Measurements from ENCODE around the gene CFAP92. TPM values are rescaled to one million over a fixed set of nuclear protein-coding genes. Genes with fewer than 3 reads are reported as not detected.

Gene CFAP92, protein sequence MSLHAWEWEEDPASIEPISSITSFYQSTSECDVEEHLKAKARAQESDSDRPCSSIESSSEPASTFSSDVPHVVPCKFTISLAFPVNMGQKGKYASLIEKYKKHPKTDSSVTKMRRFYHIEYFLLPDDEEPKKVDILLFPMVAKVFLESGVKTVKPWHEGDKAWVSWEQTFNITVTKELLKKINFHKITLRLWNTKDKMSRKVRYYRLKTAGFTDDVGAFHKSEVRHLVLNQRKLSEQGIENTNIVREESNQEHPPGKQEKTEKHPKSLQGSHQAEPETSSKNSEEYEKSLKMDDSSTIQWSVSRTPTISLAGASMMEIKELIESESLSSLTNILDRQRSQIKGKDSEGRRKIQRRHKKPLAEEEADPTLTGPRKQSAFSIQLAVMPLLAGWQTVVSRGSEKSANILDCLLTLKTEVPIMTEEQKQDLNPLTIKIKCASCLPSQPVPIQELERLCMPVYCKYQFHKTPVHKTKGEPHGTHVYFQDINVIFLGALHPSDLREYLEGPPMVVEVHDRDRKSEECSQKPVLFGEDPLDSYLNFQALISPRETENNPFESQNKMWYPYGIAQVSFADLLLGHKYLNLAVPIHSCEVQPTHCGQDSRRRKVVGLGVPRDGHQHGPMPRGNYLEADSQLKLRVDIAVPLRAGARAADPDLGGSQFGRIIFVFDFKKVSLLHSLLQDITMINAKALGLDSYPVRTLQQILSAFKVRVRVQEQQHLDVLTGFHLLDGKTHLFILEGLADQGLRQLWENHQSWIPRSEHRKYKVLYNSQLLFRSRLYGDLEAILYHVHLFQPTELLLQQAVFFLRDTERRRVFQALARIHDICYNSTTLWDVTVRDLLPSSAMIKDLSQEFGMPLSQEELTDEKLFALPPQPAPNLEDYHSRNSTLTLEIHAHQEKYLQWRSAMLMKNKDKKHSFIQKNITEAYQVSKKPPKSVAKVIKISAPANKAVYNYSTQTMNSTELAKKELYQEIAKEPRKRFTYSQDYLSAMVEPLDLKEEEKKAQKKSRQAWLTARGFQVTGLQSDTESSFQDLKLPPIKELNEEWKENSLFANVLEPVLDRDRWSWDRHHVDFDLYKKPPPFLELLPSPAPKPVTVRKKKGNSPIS
- not detected in 5 replicates for total RNA-seq (2022; extraction: Qiagen RNA extraction; ENCODE audit: low read depth)

DNA sequence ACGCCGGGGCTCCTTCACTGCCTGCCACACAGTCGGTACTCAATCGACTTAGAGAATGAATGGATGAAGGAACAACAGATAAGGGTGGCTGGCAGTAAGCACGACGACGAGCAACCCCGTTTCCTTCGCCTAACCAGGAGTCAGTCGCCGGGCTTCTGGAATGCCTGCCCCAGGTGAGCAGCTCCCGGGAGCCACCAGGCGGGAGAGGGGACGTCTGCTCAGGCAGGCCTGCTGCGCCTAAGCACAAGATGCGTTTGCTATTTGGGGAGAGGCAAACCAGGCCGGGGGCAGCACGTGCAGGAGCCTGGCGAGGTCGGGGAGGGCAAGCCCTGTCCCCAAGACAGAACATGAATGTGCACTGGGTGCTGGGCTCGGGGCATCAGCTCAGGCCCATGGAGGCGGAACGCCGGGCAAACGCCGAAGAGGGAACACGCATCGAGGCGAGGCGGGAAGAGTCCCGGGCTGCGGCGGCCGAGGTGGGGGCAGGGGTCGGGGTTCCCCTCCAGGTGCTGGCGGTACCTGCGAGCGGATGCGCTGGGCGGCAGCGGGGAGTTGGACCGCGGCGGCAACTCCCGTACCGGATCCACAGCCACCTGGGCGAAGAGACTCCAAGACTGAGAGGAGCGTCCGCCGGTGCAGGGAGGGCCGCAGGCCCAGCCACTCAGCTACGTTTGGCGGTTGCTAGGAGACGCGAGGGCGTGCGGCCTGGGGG is at the start of gene CFAP92:
CFAP92 (minus strand) TSS at position 616 of the 712 bp plus-strand sequence. CDS start 772 bp downstream, outside the sequence.

DNA sequence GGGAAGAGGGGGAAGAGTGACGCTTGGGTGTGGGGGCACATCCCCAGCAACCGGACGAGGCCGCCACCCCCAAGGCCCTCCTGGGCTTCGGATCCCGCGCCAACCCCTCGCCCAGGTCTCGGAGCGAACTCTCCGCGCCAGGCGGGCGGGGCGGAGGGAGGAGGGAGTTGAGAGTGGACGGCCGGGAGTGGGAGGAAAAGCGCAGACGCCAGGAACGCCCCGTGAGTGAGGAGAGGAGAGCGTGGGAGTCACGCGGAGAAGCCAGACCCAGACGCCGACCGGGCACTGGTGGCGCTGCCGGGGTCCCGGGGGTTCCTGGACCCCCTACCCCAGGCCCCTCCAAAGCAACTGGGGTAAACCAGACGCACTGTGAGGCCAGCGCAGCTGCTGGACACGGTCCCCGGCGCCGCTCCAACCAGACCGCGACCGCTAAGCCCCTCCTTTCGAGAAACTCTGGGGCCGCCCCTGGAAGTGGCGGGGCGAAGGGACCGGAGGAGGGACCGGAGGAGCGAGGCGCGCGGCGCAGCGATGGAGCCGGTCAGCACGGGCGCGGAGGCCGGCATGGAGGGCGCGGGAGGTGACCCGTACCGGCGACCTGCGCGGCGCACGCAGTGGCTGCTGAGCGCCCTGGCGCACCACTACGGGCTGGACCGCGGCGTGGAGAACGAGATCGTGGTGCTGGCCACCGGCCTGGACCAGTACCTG is 7.4 kb upstream of the CFAP92 start, which contains the start of gene EFCC1:
EFCC1 (plus strand) TSS at position 204 of the 705 bp plus-strand sequence; CDS start at position 529, 325 bp downstream.

DNA sequence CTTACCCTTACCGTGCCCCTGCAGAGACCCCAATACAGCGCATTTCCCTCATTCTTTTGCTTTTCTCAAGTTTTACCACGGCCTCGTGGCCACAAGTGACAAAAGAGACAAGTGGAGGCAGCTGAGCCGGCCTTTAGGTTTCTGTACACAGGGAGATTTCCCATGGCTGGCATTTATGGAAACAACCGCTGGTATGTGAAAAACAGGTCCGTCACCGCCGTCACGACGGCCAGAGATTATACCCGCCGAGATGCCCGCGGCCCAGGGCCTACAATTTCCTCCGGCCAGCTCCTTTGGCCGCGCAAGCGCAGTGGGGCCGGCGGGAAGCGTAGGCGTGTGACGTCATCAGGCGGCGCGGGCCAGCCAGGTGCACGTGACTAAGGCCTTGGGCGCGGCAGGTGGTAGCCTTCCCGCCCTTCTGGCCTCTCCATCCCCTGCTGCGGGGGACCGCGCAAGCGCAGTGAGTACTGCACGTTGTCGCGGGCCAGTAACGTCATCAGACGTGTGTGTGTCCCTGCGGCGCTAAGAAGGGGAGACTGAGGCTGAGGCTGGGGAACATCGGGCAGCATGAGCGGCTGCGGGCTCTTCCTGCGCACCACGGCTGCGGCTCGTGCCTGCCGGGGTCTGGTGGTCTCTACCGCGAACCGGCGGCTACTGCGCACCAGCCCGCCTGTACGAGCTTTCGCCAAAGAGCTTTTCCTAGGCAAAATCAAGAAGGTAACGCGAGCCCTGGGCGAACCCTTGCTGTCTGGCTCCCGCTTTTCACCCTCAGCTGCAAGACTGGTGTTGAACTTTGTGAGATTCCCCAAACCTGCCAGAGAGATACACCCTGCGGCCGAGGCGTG is 114.5 kb downstream of the CFAP92 start, which contains the start of gene ACAD9:
ACAD9 (plus strand) TSS at position 496 of the 845 bp plus-strand sequence; CDS start at position 568, 72 bp downstream.

Other genes with a start within 250 kb of the CFAP92 start
- gene ACAD9, start 114.5 kb downstream of the CFAP92 start, total RNA-seq (2022; extraction: Qiagen RNA extraction; ENCODE audit: low read depth): 23.4 to 25.7 TPM (median 24.0 TPM) in 5 replicates
- not detected in 5 replicates for gene EFCC1, start 7.2 kb upstream of the CFAP92 start, total RNA-seq (2022; extraction: Qiagen RNA extraction; ENCODE audit: low read depth)
- not detected in 5 replicates for gene GP9, start 66.7 kb upstream of the CFAP92 start, total RNA-seq (2022; extraction: Qiagen RNA extraction; ENCODE audit: low read depth)
- gene RAB43, start 127.7 kb upstream of the CFAP92 start, total RNA-seq (2022; extraction: Qiagen RNA extraction; ENCODE audit: low read depth): 1.9 to 6.8 TPM (median 4.1 TPM) in 5 replicates
- gene ISY1, start 167.0 kb upstream of the CFAP92 start, total RNA-seq (2022; extraction: Qiagen RNA extraction; ENCODE audit: low read depth): 19.1 to 24.8 TPM (median 21.0 TPM) in 5 replicates
- gene CNBP, start 189.8 kb upstream of the CFAP92 start, total RNA-seq (2022; extraction: Qiagen RNA extraction; ENCODE audit: low read depth): 277 to 355 TPM (median 342 TPM) in 5 replicates